K562 (cell line): Measurements from ENCODE around the gene RAD21L1. TPM values are rescaled to one million over a fixed set of nuclear protein-coding genes. Genes with fewer than 3 reads are reported as not detected.

Source experiments
- CHD1 ChIP-seq: fragments of 200-600 bp; sonication (generic); IDR thresholded peaks from one replicate; pipeline ENCODE4 v1.6.1; 2012; ENCODE audit warnings: mild to moderate bottlenecking, moderate library complexity, low read length, inconsistent platforms
- DIDO1 ChIP-seq: fragments of 450-650 bp; IDR thresholded peaks from 2 replicates; pipeline ENCODE4 v1.6.1; 2016; ENCODE audit warnings: low read depth, missing biosample characterization, missing genetic modification characterization
- EP300 ChIP-seq: IDR thresholded peaks from 2 replicates; pipeline ENCODE4 v1.6.1; 2012; ENCODE audit warnings: low read length, improper control_type of control experiment
- GTF3C2 ChIP-seq: IDR thresholded peaks from 3 replicates; pipeline ENCODE4 v1.6.1; 2011; ENCODE audit warnings: borderline replicate concordance, mild to moderate bottlenecking, moderate library complexity; ENCODE audit not compliant: insufficient read length; ENCODE audit errors: extremely low read depth
- HDAC2 ChIP-seq: fragments of 450-650 bp; IDR thresholded peaks from 2 replicates; pipeline ENCODE4 v1.6.1; 2016; ENCODE audit warnings: mild to moderate bottlenecking
- ILK ChIP-seq: fragments of 450-650 bp; IDR thresholded peaks from 2 replicates; pipeline ENCODE4 v1.6.1; 2016; ENCODE audit warnings: missing genetic modification characterization, low read depth, mild to moderate bottlenecking, missing compliant biosample characterization, moderate library complexity, borderline replicate concordance
- NFIX ChIP-seq: fragments of 250-450 bp; sonication (Bioruptor Pico); IDR thresholded peaks from 2 replicates; pipeline ENCODE4 v1.4.0; 2020; ENCODE audit warnings: low read depth, mild to moderate bottlenecking, moderate library complexity
- NR4A1 ChIP-seq, 2 experiments: fragments of 250-450 bp in 1 of 2; fragments of 450-650 bp in 1 of 2; sonication (Bioruptor Pico) in 1 of 2; IDR thresholded peaks; 2 replicates each; pipeline versions ENCODE4 v1.4.0 to v1.6.1; 2016 to 2020; ENCODE audit warnings: mild to moderate bottlenecking in 2 of 2, missing compliant biosample characterization in 1 of 2, missing genetic modification characterization in 1 of 2, moderate library complexity in 1 of 2
- POLR2AphosphoS5 ChIP-seq: IDR thresholded peaks from 2 replicates; pipeline ENCODE4 v1.6.1; 2011; ENCODE audit warnings: mild to moderate bottlenecking, low read depth, low read length, moderate library complexity; ENCODE audit not compliant: control insufficient read depth, insufficient read depth
- RCOR1 ChIP-seq, 2 experiments: IDR thresholded peaks; 2 replicates each; pipeline ENCODE4 v1.6.1; 2012; ENCODE audit warnings: low read depth in 2 of 2, low read length in 2 of 2, borderline replicate concordance in 1 of 2, improper control_type of control experiment in 1 of 2
- REST ChIP-seq, 2 experiments: fragments of 450-650 bp; formaldehyde crosslinking in 1 of 2; IDR thresholded peaks; 2 replicates each; pipeline versions ENCODE4 v1.4.0 to v1.6.1; 2014 to 2020; ENCODE audit warnings: mild to moderate bottlenecking in 2 of 2, borderline replicate concordance in 1 of 2, low read depth in 1 of 2
- SMAD2 ChIP-seq: fragments of 150-350 bp; IDR thresholded peaks from 2 replicates; pipeline ENCODE4 v1.6.1; 2014; ENCODE audit warnings: low read depth, mild to moderate bottlenecking, low read length
- SMARCA4 ChIP-seq: fragments of 450-650 bp; IDR thresholded peaks from 2 replicates; pipeline ENCODE4 v1.6.1; 2016
- TEAD4 ChIP-seq, 2 experiments: sonication (generic) in 1 of 2; formaldehyde crosslinking in 1 of 2; IDR thresholded peaks; 2 replicates each; pipeline versions ENCODE4 v1.6.1 to v1.8.0; 2012 to 2022; ENCODE audit warnings: borderline replicate concordance in 1 of 2, inconsistent platforms in 1 of 2, low read length in 1 of 2, mild to moderate bottlenecking in 1 of 2, missing genetic modification reagents in 1 of 2
- THRB ChIP-seq: fragments of 450-650 bp; formaldehyde crosslinking; conservative IDR thresholded peaks from 2 replicates; pipeline ENCODE4 v1.4.0; 2022; ENCODE audit warnings: mild to moderate bottlenecking, missing genetic modification characterization
- polyA plus RNA-seq, 8 experiments: library from polyadenylated mRNA; depleted of rRNA in 4 of 8; stranded (reverse) in 5 of 8; unstranded in 3 of 8; fragments of >200 nt; fragmentation: Nextera tagmentation in 2 of 8; fragmentation: Illumina TruSeq in 1 of 8; extraction: Ambion mirVana in 2 of 8; extraction: Trizol in 1 of 8; gene quantifications; 2 replicates each; pipeline versions ENCODE4 v1.2.1 to v1.2.3, GENCODE V29; 2011 to 2014; ENCODE audit warnings: inconsistent platforms in 1 of 8, missing spikeins in 1 of 8
- total RNA-seq, 7 experiments: library from RNA; depleted of rRNA in 6 of 7; stranded (reverse); fragments of >200 nt in 6 of 7; fragmentation: Illumina TruSeq in 2 of 7; extraction: Trizol in 2 of 7; gene quantifications; 2 replicates each; pipeline versions ENCODE4 v1.2.1 to v1.2.3, GENCODE V29; 2011 to 2021; ENCODE audit warnings: low replicate concordance in 1 of 7

The RAD21L1 gene
- total and polyA plus RNA-seq, 9 of the 15 experiments (the other 6 are each of a cell fraction or from before 2014, with no cell fraction given), result 0.17 to 1.7 (median 0.45) TPM; not detected in 1

- no peak for TF ChIP-seq REST (IDR thresholded peaks at IDR 0.05; ENCODE audit: borderline replicate concordance)
- TF ChIP-seq REST (CRISPR knock-in tag; IDR thresholded peaks at IDR 0.05; ENCODE audit: low read depth), result no peak
- TF ChIP-seq THRB (CRISPR knock-in tag), result no peak
- no peak for TF ChIP-seq NFIX (CRISPR knock-in tag)
- no peak for TF ChIP-seq GTF3C2
- TF ChIP-seq EP300, result peak; percentile 38; the same call in 1 of the 2 replicates
- no peak for TF ChIP-seq CHD1
- no peak for TF ChIP-seq HDAC2
- no peak for TF ChIP-seq DIDO1 (tag)
- TF ChIP-seq ILK (tag), result no peak
- no peak for TF ChIP-seq NR4A1 (CRISPR knock-in tag; IDR thresholded peaks at IDR 0.05)
- TF ChIP-seq NR4A1 (tag; IDR thresholded peaks at IDR 0.05), result 0 out of 2 replicates have a peak, but pooled peaks have one; percentile 38
- TF ChIP-seq RCOR1 (IDR thresholded peaks at IDR 0.05; ENCODE audit: borderline replicate concordance in 1 of 2, low read depth in 2 of 2, low read length in 2 of 2), result peak in 1 of 2 experiments; percentile 45; a peak in 1 of 4 replicates
- no peak for TF ChIP-seq SMAD2
- TF ChIP-seq POLR2AphosphoS5, result 0 out of 2 replicates have a peak, but pooled peaks have one; percentile 26
- peak; percentile 65 for TF ChIP-seq SMARCA4
- peak; percentile 68 for TF ChIP-seq TEAD4 (IDR thresholded peaks at IDR 0.05; ENCODE audit: low read length)
- TF ChIP-seq TEAD4 (CRISPR knock-in tag; IDR thresholded peaks at IDR 0.05; ENCODE audit: borderline replicate concordance), result no peak
Measured at GRCh38 chr20:1190847-1191246, 35.0 kb upstream of the RAD21L1 start (continued).
